Posterior vena cava (tissue), 2 donors: ENCODE measurements around the gene GTPBP6. TPM values are rescaled to one million over a fixed set of nuclear protein-coding genes. Genes with fewer than 3 reads are reported as not detected.

ENCODE experiments used
- DNase-seq: peaks from one replicate; pipeline ENCODE4 v3.0.0-alpha.2; 2020; ENCODE audit warnings: low spot score
- intact Hi-C, 2 donors: fragments of 100-400 bp; cut with DNase I; formaldehyde crosslinking; loops; one replicate each; pipeline versions ENCODE4 v1.14.1 to v1.14.2; 2022 to 2023
- total RNA-seq, 2 donors: library from RNA; stranded (reverse); fragmentation: NEBNext Ultra II Directional; extraction: Animal tissue kit (Norgen Biotek cat#: 25700); gene quantifications; one replicate each; pipeline ENCODE4 v1.2.1, GENCODE V29; 2021
- donor health status: DM: yes; HTN: yes; CAD: no.
- donor health status: DM: yes; HTN: yes; CAD: no.

Gene GTPBP6
- total RNA-seq, 2 donors from 2014 or later: 31.1 to 34.9 TPM

GRCh38 chrX:323721-324628 is 5.4 kb upstream of the GTPBP6 start:
- DNase-seq: peak; percentile 82
- intact Hi-C loops: no loop called here

GRCh38 chrX:320126-320783 is 1.7 kb upstream of the GTPBP6 start:
- intact Hi-C loops: no loop called here
- peak; percentile 76 for DNase-seq

GRCh38 chrX:319579-320125 is 1.1 kb upstream of the GTPBP6 start:
- DNase-seq: peak; percentile 90

GRCh38 chrX:318068-318738 is 393 bp downstream of the GTPBP6 start:
- peak; percentile 99 for DNase-seq
- intact Hi-C loops: no loop called here

More at GRCh38 chrX:319579-320125, 1.1 kb upstream of the GTPBP6 start:
- intact Hi-C loops: no loop called here

- DNase-seq: no peak
- intact Hi-C loops: no loop called here
These were observed 1.1 kb downstream of the GTPBP6 start for GRCh38 chrX:317424-318067.

GRCh38 chrX:316351-317325 is 2.0 kb downstream of the GTPBP6 start:
- peak; percentile 79 for DNase-seq
- intact Hi-C loops: no loop called here

- peak; percentile 80 for DNase-seq
- intact Hi-C loops: no loop called here
These were observed 3.6 kb downstream of the GTPBP6 start for GRCh38 chrX:314781-315595.

GRCh38 chrX:314049-314448 is 4.5 kb downstream of the GTPBP6 start:
- intact Hi-C loops: no loop called here
- DNase-seq: peak; percentile 78

GRCh38 chrX:313546-313945 is 5.0 kb downstream of the GTPBP6 start:
- intact Hi-C loops: no loop called here
- DNase-seq: peak; percentile 35

GRCh38 chrX:312621-313331 is 5.8 kb downstream of the GTPBP6 start:
- intact Hi-C loops: no loop called here
- DNase-seq: peak; percentile 77

GRCh38 chrX:311156-312129 is 7.2 kb downstream of the GTPBP6 start:
- DNase-seq: peak; percentile 77

GRCh38 chrX:310621-311155 is 7.9 kb downstream of the GTPBP6 start:
- DNase-seq: peak; percentile 74
- intact Hi-C loops: no loop called here

More at GRCh38 chrX:311156-312129, 7.2 kb downstream of the GTPBP6 start:
- intact Hi-C loops: no loop called here

GRCh38 chrX:308821-309520 is 9.6 kb downstream of the GTPBP6 start:
- intact Hi-C loops: no loop called here

GRCh38 chrX:307261-308111 is 11.1 kb downstream of the GTPBP6 start:
- DNase-seq: peak; percentile 81
- intact Hi-C loops: no loop called here

More at GRCh38 chrX:308821-309520, 9.6 kb downstream of the GTPBP6 start:
- peak; percentile 60 for DNase-seq
